SW480 (cell line): ENCODE data around the gene SMG5.
"Not testable (repeated sequence)": the region's sequence is repeated elsewhere in the genome, so short reads cannot be mapped to it uniquely, and the experiment has no call there.

Experiments used
- DNase-seq: peaks from one replicate; pipeline ENCODE4 v3.0.0-alpha.2; 2016; ENCODE audit warnings: low spot score

The SMG5 gene

DNA sequence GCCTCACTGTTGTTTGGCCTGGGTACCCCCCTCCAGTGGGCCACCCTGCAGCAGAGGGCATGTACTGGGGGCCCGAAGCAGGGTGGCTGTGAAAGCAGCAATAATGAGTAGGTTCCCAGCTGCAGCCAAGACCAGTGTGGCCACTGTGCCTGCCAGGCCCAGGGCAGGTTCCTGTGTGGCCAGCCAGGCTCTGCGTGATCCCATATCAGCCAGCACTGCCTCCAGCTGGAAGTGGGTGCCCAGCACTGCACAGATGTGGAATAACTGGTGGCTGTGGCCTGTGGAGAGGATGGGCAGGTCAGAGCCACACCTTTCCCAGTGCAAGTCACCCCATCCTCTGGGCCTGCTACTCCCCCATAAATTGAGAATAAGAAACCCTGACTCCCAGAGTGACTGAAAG, 38.5 kb downstream of the SMG5 start:
- DNase-seq = no peak

DNA sequence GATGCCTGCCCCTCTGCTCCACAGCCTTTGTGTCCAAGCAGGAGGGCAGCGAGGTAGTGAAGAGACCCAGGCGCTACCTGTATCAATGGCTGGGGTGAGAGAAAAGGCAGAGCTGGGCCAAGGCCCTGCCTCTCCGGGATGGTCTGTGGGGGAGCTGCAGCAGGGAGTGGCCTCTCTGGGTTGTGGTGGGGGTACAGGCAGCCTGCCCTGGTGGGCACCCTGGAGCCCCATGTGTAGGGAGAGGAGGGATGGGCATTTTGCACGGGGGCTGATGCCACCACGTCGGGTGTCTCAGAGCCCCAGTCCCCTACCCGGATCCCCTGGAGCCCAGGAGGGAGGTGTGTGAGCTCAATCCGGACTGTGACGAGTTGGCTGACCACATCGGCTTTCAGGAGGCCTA, 39.9 kb downstream of the SMG5 start:
- DNase-seq = no peak

DNA sequence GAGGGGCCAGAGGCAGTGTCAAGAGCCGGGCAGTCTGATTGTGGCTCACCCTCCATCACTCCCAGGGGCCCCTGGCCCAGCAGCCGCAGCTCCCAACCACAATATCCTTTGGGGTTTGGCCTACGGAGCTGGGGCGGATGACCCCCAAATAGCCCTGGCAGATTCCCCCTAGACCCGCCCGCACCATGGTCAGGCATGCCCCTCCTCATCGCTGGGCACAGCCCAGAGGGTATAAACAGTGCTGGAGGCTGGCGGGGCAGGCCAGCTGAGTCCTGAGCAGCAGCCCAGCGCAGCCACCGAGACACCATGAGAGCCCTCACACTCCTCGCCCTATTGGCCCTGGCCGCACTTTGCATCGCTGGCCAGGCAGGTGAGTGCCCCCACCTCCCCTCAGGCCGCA, 40.7 kb downstream of the SMG5 start, which contains the start of gene BGLAP:
BGLAP (plus strand) TSS at position 259 of the 400 bp plus-strand sequence; CDS start at position 307, 48 bp downstream.
- DNase-seq = no peak

DNA sequence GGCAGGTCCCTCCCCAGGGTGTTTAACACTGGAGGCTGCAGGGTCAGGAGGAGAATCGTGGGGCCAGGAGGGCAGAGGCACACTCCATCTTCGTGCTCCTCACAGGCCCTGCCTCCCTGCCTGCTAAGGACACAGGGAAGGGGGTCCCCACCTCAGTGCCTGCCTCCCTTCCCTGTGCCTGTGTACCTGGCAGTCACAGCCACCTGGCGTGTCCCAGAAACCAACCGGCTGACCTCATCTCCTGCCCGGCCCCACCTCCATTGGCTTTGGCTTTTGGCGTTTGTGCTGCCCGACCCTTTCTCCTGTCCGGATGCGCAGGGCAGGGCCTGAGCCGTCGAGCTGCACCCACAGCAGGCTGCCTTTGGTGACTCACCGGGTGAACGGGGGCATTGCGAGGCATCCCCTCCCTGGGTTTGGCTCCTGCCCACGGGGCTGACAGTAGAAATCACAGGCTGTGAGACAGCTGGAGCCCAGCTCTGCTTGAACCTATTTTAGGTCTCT, 41.3 kb downstream of the SMG5 start:
- DNase-seq = peak; percentile 87

DNA sequence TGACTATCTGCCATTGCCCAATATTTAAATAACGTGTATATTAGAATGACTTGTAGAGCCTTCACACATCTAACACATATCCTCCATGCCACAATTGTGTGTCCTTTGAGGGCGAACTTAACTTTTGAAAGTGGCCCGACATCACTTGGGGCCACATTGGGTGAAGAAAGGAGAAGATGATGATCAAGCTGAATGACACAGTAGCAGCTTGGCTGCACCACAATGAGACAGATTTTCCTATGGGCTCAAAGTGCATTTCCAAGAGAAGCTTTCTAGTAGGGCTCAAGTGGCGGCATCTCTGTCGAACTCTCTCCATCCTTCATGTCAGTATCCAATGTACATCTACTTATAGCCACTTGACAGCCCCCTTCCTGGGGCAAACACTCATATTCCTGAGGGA, 44.4 kb downstream of the SMG5 start:
- no peak for DNase-seq

DNA sequence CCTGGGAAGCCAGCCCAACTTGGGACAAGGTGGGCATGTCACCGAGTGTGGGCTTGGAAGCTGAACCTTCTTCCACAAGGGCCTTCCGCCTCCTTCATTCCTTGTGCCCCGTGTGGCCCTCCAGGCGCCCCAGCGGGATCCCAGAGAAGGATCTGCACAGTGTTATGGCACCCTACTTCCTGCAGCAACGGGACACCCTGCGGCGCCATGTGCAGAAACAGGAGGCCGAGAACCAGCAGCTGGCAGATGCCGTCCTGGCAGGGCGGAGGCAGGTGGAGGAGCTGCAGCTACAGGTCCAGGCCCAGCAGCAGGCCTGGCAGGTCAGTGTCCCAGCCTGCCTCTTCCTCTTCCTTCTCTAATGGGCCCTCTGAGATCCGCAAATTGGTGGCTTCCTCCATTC, 46.5 kb downstream of the SMG5 start:
- no peak for DNase-seq

DNA sequence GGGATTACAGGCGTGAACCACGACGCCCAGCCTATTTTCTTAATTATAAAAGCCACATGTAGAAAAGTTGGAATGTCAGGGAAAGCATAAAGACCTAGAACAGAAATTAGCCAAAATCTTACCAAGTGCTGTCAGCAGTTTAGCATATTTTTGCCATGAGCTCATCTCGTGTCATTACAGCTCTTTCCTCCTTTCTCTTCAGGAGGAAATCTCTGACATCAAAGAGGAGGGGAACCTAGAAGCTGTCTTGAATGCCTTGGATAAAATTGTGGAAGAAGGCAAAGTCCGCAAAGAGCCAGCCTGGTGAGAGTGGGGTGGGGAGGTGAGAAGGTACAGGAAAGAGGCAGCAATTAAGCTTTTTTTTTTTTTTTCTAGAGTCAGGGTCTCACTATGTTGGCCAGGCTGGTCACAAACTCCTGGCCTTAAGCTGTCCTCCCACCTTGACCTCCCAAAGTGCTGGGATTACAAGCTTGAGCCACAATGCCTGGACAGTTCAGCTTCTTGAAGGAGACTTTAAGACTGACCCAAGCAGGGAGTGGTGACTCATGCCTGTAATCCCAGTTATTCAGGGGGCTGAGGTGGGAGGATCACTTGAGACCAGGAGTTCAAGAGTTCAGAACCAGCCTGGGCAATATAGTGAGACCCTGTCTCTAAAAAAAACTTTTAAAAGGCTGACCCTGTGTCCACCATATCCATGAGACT, 49.0 kb downstream of the SMG5 start:
- no peak for DNase-seq

DNA sequence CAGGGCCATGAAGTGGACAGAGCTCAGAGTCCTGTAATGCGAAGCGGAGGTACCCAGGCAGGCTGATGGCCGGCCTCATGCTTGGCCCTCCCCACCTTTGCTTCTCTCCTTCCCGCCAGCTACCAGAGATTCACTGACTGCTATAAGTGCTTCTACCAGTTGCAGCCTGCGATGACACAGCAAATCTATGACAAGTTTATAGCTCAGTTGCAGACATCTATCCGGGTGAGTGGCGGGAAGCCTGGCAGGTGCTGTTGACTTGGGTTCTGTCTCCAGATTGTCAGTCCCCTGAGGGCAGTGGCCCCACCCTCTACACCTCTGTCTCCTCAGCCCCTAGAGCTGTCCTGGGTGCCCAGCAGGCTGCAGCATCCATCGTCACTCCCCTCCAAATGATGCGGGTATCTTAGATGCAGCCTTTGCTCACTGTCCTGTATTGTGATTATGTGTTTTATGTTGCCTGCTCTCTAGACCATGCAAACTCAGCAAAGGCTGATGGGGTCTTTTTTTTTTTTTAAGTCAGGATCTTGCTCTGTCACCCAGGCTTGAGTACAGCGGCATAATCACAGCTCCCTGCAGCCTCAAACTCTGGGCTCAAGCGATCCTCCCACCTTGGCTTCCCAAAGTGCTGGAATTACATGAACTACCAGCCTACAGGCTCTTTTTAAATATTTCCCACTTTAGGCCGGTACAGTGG, 50.3 kb downstream of the SMG5 start:
- DNase-seq = no peak

DNA sequence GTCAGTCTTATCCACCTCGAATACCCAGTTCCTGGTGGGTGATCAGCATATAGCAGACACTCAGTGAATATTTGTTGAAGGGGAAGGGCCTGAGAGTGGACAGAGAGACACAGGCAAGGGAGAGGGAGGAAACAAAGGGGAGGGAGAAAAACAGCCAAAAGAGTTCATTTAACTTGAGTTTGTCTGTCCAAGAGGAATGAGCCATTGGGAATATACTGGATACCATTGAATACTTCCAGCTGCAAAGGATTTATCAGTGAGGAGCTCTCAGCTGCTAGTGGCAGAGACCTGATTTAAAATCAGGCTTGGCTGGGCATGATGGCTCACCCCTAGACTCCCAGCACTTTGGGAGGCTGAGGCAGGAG, 52.2 kb downstream of the SMG5 start:
- DNase-seq = no peak

DNA sequence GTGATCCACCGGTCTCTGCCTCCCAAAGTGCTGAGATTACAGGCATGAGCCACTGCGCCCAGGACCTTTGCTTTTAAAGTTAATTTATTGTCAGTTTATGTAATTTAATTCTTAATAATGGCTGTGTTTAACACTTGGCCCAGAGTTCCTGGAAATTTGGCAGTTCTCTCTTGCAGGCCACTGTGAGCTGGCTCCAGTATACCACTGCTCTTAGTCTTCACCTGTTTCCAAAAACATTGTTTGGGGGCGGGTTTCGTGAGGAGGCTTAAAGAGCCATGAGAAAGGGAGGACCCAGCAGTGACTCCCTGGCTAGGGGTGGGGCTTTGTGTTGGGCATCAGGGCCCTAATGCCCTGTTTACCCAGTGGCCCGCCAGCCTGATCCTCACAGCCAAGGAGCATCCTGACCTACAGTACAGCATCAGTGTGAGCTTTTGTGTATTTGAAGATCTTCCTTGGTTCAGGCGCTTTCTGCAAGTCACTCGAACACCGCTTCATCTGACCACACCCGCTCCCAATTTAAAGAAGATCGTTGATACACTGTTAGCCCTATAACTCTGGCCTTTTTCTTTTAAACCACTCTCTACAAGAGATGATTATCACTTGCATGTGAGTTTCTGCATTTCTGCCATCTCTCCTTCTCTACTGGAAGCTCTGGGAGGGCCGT, 52.7 kb downstream of the SMG5 start:
- DNase-seq = no peak

DNA sequence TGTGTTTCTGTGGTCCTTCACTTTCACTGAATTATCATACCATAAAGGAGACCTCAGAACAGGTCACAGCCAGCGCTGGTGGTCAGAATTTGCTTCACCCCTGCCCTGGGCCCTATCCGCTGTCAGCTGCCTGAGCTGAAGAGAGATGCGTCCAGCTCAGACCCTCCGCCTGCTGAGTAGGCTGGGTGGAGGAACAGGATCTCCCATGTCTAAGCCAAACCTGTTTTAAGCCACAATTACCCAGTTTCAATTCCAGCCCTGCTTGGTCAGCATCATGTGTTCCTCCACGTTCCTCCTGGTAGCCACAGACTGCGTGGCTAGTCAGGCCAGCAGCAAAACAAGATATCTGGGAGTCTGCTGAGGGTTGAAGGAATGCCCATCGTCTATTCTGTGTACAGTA, 54.1 kb downstream of the SMG5 start:
- DNase-seq = no peak

DNA sequence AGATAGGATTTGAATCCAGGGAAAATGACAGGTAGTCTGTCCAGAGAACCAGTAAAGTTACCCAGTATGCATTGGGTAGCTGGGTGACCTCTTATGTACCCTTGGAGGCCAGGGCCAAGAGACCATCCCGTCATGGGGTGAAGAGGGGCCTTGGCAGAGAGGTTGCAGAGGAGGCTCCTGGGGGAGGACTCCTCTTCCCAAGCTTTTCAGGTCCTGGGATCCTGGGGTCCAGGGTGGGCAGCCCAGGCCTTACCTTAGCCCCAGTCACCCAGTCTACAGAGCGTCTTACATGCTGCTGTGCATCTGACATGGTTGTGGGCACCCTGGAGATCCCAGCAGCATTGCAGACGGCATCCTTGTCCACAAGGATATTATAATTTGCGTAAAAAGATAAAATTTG, 55.8 kb downstream of the SMG5 start:
- DNase-seq = no peak

DNA sequence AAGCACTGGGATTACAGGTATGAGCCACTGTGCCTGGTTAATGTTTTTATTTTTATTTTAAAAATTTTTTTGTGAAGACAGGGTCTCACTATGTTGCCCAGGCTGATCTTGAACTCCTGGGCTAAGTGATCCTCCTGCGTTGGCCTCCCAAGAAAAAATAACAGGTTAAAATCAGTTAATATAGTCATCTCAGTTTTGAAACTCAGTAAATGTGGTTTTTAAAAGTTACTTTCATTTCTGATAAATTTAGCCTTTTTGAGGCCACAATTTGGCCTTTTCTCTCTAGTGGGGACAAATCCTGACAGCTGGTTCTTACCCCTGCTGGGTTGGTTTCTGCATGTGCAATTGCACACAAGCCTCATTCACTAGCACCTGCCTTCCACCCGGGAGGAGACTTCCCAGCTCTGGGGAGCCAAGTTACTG, 56.5 kb downstream of the SMG5 start:
- DNase-seq = no peak

DNA sequence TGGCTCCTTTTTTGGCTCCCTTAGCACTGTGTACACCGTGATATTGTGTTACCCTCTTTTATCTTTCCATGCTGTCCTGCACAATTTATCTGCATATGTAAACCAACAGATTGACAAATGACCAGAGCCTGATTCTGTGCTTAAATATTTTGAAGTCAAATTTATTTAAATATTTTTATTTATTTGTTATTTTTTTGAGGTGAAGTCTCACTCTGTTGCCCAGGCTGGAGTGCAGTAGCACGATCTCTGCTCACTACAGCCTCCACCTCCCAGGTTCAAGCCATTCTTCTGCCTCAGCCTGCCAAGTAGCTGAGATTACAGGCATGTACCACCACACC, 57.0 kb downstream of the SMG5 start:
- no peak for DNase-seq

DNA sequence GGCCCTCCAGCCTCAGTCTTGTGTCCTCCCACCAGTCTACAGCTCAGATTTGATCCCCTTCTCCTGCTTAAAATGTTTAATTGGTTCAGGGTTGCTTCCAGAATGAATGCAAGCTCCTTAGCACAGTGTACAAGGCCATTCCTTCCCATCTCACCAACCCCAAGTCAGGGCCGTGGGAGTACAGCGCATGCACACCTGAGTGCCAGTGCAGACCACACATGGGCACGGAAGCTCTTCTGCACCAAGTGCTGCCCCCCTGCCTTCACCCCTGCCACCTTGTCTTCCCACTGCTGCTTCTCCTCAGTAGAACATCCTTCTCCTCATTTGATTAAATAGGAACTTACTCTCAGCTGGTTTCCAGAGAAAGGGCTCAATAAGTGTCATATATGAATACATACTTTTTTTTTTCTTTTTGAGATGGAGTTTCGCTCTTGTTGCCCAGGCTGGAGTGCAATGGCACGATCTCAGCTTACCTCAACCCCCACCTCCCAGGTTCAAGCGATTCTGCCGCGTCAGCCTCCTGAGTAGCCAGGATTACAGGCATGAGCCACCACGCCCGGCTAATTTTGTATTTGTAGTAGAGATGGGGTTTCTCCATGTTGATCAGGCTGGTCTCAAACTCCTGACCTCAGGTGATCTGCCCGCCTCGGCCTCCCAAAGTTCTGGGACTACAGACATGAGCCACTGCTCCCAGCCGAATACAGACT, 60.5 kb downstream of the SMG5 start:
- DNase-seq = no peak

DNA sequence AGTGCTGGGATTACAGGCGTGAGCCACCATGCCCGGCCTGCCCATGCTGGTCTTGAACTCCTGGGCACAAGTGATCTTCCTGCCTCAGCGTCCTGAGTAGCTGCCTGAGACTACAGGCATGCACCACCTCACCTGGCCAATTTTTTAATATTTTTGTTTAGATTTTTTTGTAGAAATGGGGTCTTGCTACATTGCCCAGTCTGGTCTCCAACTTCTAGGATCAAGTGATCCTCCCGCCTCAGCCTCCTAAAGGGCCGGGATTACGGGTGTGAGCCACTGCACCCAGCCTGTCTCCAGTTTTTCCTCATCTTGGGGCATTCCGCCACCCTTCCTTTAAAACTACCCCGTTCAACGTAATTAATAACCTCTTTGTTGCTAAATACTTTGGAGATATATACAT, 62.4 kb downstream of the SMG5 start:
- no peak for DNase-seq

DNA sequence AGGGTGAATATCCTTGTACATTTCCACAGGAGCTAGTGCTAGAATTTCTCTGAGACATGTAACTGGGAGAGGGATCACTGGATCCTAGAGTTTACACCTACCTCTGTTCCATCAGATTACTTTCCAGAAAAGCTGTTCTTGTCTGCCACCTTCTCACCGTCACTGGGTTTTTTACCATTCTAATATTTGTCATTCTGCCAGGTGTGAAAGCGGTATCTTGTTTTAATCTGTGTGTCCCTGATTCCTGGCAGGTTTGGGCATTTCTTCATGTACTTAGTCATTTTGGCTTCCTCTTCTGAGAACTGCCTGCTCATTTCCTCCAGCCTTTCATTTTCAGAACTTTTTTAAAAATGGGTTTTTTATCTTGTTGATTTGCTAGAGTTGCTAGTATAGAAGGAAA, 64.8 kb downstream of the SMG5 start:
- DNase-seq = no peak

DNA sequence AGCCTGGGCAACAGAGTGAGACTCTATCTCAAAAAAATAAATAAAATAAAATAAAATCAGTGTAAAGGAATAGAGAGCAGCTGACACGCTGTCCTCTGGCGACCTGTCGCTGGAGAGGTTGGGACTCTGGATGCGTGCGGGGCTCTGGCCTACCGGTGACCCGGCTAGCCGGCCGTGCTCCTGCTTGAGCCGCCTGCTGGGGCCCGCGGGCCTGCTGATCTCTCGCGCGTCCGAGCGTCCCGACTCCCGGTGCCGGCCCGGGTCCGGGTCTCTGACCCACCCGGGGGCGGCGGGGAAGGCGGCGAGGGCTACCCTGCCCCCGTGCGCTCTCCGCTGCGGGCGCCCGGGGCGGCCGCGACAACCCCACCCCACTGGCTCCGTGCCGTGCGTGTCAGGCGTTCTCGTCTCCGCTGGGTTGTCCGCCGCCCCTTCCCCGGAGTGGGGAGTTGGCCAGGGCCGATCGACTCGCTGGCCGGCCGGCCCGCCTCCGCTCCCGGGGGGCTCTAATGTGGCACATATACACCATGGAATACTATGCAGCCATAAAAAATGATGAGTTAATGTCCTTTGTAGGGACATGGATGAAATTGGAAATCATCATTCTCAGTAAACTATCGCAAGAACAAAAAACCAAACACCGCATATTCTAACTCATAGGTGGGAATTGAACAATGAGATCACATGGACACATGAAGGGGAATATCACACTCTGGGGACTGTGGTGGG, 66.1 kb downstream of the SMG5 start:
- not testable (repeated sequence) for DNase-seq

DNA sequence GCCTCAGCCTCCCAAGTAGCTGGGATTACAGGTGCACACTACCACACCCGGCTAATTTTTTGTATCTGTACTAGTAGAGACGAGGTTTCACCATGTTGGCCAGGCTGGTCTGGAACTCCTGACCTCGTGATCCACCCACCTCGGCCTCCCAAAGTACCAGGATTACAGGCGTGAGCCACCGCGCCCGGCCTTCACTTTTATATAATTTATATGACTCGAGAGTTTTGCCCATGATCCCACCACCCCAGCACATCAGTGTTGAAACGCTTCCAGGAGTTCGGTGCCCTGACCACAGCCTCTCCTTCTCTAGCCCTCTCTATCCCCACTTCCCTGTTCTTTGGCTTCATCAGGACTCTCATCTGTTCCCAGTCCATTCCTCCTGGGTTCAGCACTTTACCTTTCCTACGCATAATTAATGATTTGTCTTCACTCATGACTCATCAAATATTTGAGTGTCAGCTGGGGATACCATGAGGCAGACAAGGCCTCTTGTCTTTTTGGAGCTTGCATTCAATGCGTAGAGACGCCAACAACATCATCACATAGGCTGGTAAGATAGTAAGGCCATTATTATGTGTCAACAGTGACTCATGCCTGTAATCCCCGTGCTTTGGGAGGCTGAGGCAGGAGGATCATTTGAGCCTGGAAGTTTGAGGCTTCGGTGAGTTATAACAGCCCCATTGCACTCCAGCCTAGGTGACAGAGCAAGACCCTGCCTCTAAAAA, 68.4 kb downstream of the SMG5 start:
- peak; percentile 33 for DNase-seq

DNA sequence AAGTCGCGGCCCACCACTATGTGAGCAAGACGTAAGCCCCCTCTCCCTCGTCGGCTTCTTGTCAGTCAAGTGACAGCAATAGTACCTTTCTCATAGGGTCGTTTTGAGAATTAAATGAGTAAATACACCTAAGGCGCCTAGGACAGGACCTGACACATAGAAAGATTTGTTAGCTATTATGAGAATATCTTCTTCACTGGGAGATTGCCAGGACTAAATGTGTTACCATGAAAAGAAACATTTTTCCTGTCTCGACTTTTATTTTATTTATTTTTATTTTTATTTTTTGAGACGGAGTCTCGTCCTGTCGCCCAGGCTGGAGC, 69.0 kb downstream of the SMG5 start:
- DNase-seq = no peak

DNA sequence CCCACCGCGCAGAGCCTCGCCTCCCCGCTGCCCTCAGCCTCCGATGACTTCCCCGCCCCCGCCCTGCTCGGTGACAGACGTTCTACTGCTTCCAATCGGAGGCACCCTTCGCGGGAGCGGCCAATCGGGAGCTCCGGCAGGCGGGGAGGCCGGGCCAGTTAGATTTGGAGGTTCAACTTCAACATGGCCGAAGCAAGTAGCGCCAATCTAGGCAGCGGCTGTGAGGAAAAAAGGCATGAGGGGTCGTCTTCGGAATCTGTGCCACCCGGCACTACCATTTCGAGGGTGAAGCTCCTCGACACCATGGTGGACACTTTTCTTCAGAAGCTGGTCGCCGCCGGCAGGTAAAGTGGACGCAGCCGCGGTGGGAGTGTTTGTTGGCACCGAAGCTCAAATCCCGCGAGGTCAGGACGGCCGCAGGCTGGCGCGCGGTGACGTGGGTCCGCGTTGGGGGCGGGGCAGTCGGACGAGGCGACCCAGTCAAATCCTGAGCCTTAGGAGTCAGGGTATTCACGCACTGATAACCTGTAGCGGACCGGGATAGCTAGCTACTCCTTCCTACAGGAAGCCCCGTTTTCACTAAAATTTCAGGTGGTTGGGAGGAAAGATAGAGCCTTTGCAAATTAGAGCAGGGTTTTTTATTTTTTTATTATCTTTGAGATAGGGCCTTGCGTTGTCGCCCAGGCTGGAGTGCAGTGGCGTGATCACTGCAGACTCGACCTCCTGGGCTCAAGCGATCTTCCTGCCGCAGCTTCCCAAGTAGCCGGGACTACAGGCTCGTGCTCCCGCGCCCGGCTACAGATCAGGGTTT, 69.6 kb downstream of the SMG5 start, which contains the start of gene PMF1:
PMF1 (plus strand) TSS at position 175 of the 811 bp plus-strand sequence; CDS start at position 184, 9 bp downstream.
- peak; percentile 92 for DNase-seq
